Kidney (tissue), 14 donors: ENCODE data around the gene KL. TPM values are rescaled to one million over a fixed set of nuclear protein-coding genes. Genes with fewer than 3 reads are reported as not detected.

Source experiments
- DNase-seq, 5 donors: peaks; one replicate each; pipeline ENCODE4 v3.0.0-alpha.2; 2013 to 2020
- FAIRE-seq: peaks from 2 replicates; lab custom pipeline; 2012; peaks lifted over from hg19 to GRCh38; lab: Jason Lieb, UNC
- H3K27ac ChIP-seq, 2 donors: one replicate each; pipeline ENCODE4 v1.7.0; 2013; ENCODE audit warnings: low read depth in 2 of 2, low read length in 2 of 2, inconsistent platforms in 1 of 2
- H3K27me3 ChIP-seq: one replicate; pipeline ENCODE4 v1.7.1; 2013; ENCODE audit warnings: low read length, inconsistent platforms; ENCODE audit not compliant: control insufficient read depth, insufficient read depth
- H3K36me3 ChIP-seq, 3 donors: one replicate each; pipeline versions ENCODE4 v1.7.0 to v1.7.1; 2013; ENCODE audit warnings: low read length in 3 of 3, control low read depth in 1 of 3, inconsistent platforms in 1 of 3; ENCODE audit not compliant: insufficient read depth in 3 of 3, control insufficient read depth in 2 of 3
- H3K4me1 ChIP-seq, 3 donors: one replicate each; pipeline versions ENCODE4 v1.7.0 to v1.7.1; 2013; ENCODE audit warnings: low read length in 3 of 3, inconsistent platforms in 1 of 3, low read depth in 1 of 3; ENCODE audit not compliant: control insufficient read depth in 2 of 3, insufficient read depth in 2 of 3
- H3K4me3 ChIP-seq, 3 donors: one replicate each; pipeline versions ENCODE4 v1.7.0 to v1.8.1; 2013; ENCODE audit warnings: low read length in 3 of 3, control low read depth in 1 of 3, inconsistent platforms in 1 of 3
- H3K9ac ChIP-seq, 3 donors: one replicate each; pipeline versions ENCODE4 v1.7.0 to v1.7.1; 2013; ENCODE audit warnings: low read length in 3 of 3, control low read depth in 1 of 3, inconsistent platforms in 1 of 3
- H3K9me3 ChIP-seq, 3 donors: one replicate each; pipeline versions ENCODE4 v1.7.0 to v1.7.1; 2013; ENCODE audit warnings: low read length in 3 of 3, control low read depth in 1 of 3, inconsistent platforms in 1 of 3; ENCODE audit not compliant: control insufficient read depth in 2 of 3, insufficient read depth in 1 of 3
- intact Hi-C: fragments of 100-400 bp; cut with DNase I; formaldehyde crosslinking; loops from one replicate; pipeline ENCODE4 v1.11.1; 2022
- polyA plus RNA-seq: library from polyadenylated mRNA; stranded (reverse); fragments of 350-450 nt; fragmentation: Illumina TruSeq; extraction: RNeasy Lipid Tissue Mini Kit (QIAGEN cat#74804); gene quantifications from one replicate; pipeline ENCODE4 v1.2.3, GENCODE V29; 2014; ENCODE audit warnings: low read depth, low replicate concordance; ENCODE audit not compliant: insufficient read depth
- total RNA-seq: library from RNA; stranded (reverse); fragmentation: NEBNext Ultra II Directional; extraction: Animal tissue kit (Norgen Biotek cat#: 25700); gene quantifications from one replicate; pipeline ENCODE4 v1.2.1, GENCODE V29; 2021
- TF ChIP-seq, protein P1 (sequence below): IDR thresholded peaks from 3 replicates; pipeline ENCODE4 v1.5.1; 2012; ENCODE audit warnings: mild to moderate bottlenecking, moderate library complexity, borderline replicate concordance; ENCODE audit not compliant: insufficient read depth; ENCODE audit errors: extremely low read depth
- donor health status: control.
- donor health status: control.
- donor health status: control.
- donor health status: control.
- donor health status: control.
- donor health status: DM: yes; HTN: yes; CAD: no.
- donor health status: Normal renal cell carcinoma (clear cell type).

Gene KL
- total and polyA plus RNA-seq, 2 donors from 2014 or later, result 12.5 to 47.4 TPM

DNA sequence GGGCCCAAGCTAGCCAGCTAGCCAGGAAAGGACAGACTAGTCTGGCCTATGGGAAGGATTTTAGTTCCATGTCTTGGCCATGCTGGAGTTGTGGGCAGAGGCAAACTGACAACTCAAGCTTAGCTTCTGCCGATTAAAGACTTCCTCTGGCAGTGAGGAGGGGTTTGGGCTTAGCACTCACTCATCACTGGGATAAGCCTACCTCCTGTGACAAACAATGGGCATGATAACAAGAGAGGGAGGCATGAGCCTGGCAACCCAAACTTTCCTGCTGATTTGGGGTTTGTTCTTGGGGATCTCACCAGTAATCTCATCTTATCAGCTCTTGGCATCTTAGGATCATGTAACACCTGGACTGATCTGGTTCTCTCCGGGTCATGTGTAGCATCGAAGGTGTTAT is 83.6 kb downstream of the KL start:
- DNase-seq (no peak), FAIRE-seq (no peak)
- Histone ChIP-seq H3K27me3 (no peaks in the 10 kb centered on the region), H3K36me3 (no peaks in the 10 kb centered on the region), H3K9ac (no peak overlapping the region), H3K9me3 (peaks cover 0 to 7% (median 0%) of the 10 kb centered on the region in 3 donors), H3K4me3 (no peak overlapping the region), H3K4me1 (no peaks in the 10 kb centered on the region), H3K27ac (no peak overlapping the region)
- TF ChIP-seq, protein P1, sequence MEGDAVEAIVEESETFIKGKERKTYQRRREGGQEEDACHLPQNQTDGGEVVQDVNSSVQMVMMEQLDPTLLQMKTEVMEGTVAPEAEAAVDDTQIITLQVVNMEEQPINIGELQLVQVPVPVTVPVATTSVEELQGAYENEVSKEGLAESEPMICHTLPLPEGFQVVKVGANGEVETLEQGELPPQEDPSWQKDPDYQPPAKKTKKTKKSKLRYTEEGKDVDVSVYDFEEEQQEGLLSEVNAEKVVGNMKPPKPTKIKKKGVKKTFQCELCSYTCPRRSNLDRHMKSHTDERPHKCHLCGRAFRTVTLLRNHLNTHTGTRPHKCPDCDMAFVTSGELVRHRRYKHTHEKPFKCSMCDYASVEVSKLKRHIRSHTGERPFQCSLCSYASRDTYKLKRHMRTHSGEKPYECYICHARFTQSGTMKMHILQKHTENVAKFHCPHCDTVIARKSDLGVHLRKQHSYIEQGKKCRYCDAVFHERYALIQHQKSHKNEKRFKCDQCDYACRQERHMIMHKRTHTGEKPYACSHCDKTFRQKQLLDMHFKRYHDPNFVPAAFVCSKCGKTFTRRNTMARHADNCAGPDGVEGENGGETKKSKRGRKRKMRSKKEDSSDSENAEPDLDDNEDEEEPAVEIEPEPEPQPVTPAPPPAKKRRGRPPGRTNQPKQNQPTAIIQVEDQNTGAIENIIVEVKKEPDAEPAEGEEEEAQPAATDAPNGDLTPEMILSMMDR, result no peak
- intact Hi-C loops, result no loop called here

- intact Hi-C loops, result no loop called here
- TF ChIP-seq, protein P1, result no peak
- H3K4me1 ChIP-seq, result no peaks in the 10 kb centered on the region
- H3K9me3 ChIP-seq, result peaks cover 0 to 7% (median 0%) of the 10 kb centered on the region in 3 donors
- H3K36me3 ChIP-seq, result no peaks in the 10 kb centered on the region
- FAIRE-seq (no peak), DNase-seq (no peak)
- no peak overlapping the region for H3K9ac ChIP-seq
- no peaks in the 10 kb centered on the region for H3K27me3 ChIP-seq
- H3K27ac ChIP-seq, result no peak overlapping the region
- no peak overlapping the region for H3K4me3 ChIP-seq
Measured at GRCh38 chr13:33100886-33101285, 84.7 kb downstream of the KL start.

GRCh38 chr13:33101835-33102234 is 85.6 kb downstream of the KL start:
- Histone ChIP-seq H3K4me3 (no peak overlapping the region), H3K27me3 (no peaks in the 10 kb centered on the region), H3K36me3 (peaks cover 5 to 6% (median 5%) of the 10 kb centered on the region in 3 donors), H3K9me3 (peaks cover 0 to 7% (median 0%) of the 10 kb centered on the region in 3 donors), H3K4me1 (no peaks in the 10 kb centered on the region), H3K27ac (no peak overlapping the region), H3K9ac (no peak overlapping the region)
- DNase-seq, result no peak
- TF ChIP-seq, protein P1, result no peak
- intact Hi-C loops, result no loop called here
- FAIRE-seq, result no peak

DNA sequence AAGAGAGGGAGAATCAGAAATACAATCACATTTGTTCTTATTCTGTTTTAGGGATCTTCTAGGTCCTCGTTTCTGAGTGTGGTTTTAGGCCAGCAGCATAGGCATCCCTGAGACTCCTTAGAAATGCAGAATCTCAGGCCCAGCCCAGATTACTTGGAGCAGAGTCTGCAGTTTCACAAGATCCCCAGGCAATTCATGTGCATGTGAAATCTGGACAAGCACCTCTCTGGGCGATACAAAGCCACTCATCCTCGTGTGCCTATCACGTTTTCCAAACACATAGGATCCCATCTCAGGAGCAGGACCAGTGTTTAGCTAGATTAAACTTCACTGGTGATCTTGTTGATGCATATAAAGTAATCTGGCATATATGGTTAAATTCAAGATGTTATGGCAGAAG is 87.2 kb downstream of the KL start:
- intact Hi-C loops, result no loop called here
- peaks cover 6 to 10% (median 9%) of the 10 kb centered on the region in 3 donors for H3K36me3 ChIP-seq
- H3K27ac ChIP-seq, result no peak overlapping the region
- FAIRE-seq, result no peak
- DNase-seq, result no peak
- peaks cover 0 to 2% (median 0%) of the 10 kb centered on the region in 3 donors for H3K9me3 ChIP-seq
- no peak overlapping the region for H3K4me3 ChIP-seq
- H3K4me1 ChIP-seq, result peaks cover 0 to under 1% (median 0%) of the 10 kb centered on the region in 3 donors
- TF ChIP-seq, protein P1, result no peak
- H3K9ac ChIP-seq, result no peak overlapping the region
- H3K27me3 ChIP-seq, result no peaks in the 10 kb centered on the region
